K562 (cell line): ENCODE measurements around the gene SLC20A1. TPM values are rescaled to one million over a fixed set of nuclear protein-coding genes. Genes with fewer than 3 reads are reported as not detected.
A peak's percentile ranks its signal among the peaks of the same experiment; 100 is the strongest.

Experiments
- ATAC-seq: fragments of 200-7000 bp; cut with Tn5 transposase; 3 replicates; pipeline ENCODE4 v1.9.1; 2020; ENCODE audit warnings: moderate library complexity
- BruUV-seq: library from RNA; stranded (reverse); fragments of 400-500 nt; replicated peaks from 2 replicates; lab custom pipeline; 2021; lab: Mats Ljungman, UMichigan
- CTCF ChIA-PET: fragments of 300-600 bp; formaldehyde crosslinking; extraction: SDS; loops from one replicate; lab custom pipeline; 2021; ENCODE audit warnings: low intra/inter-chr PET ratio; lab: Yijun Ruan, JAX
- POLR2A ChIA-PET: fragments of 300-600, 350-650 bp; sonication (Branson Sonifier 250); formaldehyde crosslinking; extraction: SDS; loops from one replicate; lab custom pipeline; 2021; ENCODE audit warnings: antibody characterized with exemption, inconsistent platforms; lab: Yijun Ruan, JAX
- DNase-seq, 4 experiments: peaks; one replicate each; pipeline versions ENCODE4 v3.0.0 to v3.0.0-alpha.2; 2011 to 2018; ENCODE audit warnings: low spot score in 3 of 4, mixed read lengths in 3 of 4; ENCODE audit errors: extremely low read depth in 1 of 4
- FAIRE-seq: peaks from 2 replicates; lab custom pipeline; 2011; peaks lifted over from hg19 to GRCh38; lab: Jason Lieb, UNC
- H2AFZ ChIP-seq: 2 replicates; pipeline ENCODE4 v1.6.0; 2011; ENCODE audit warnings: low read depth, low read length, control low read depth, inconsistent platforms
- H3K27ac ChIP-seq: fragments of 200-600 bp; 3 replicates; pipeline ENCODE4 v1.8.0; 2011; ENCODE audit warnings: low read depth, mild to moderate bottlenecking, control low read depth, inconsistent platforms, low read length, moderate library complexity, mixed read lengths; ENCODE audit errors: extremely low read depth
- H3K27me3 ChIP-seq, 2 experiments: fragments of 300-600 bp in 1 of 2; 2 replicates in 1 of 2; 3 replicates in 1 of 2; pipeline versions ENCODE4 v1.6.0 to v1.8.0; 2011; ENCODE audit warnings: inconsistent platforms in 2 of 2, low read length in 2 of 2, mild to moderate bottlenecking in 1 of 2, mixed read lengths in 1 of 2, moderate library complexity in 1 of 2; ENCODE audit not compliant: control insufficient read depth in 2 of 2, insufficient read depth in 2 of 2
- H3K36me3 ChIP-seq: fragments of 300-600 bp; 3 replicates; pipeline ENCODE4 v1.8.0; 2011; ENCODE audit warnings: mild to moderate bottlenecking, low read length, inconsistent platforms; ENCODE audit not compliant: control insufficient read depth, insufficient read depth
- H3K4me1 ChIP-seq, 2 experiments: fragments of 200-600 bp in 1 of 2; replicated peaks in 1 of 2; 2 replicates in 1 of 2; 3 replicates in 1 of 2; pipeline versions ENCODE4 v1.5.1 to v1.8.0; 2011; ENCODE audit warnings: inconsistent platforms in 2 of 2, low read length in 2 of 2, mild to moderate bottlenecking in 1 of 2, mixed read lengths in 1 of 2, moderate library complexity in 1 of 2; ENCODE audit not compliant: control insufficient read depth in 2 of 2, insufficient read depth in 2 of 2
- H3K4me2 ChIP-seq: 2 replicates; pipeline ENCODE4 v1.6.1; 2011; ENCODE audit warnings: low read length, control low read depth, inconsistent platforms, mixed read lengths; ENCODE audit not compliant: insufficient read depth
- H3K4me3 ChIP-seq: fragments of 200-600 bp; sonication (generic), shearing (Covaris generic); 2 replicates; pipeline ENCODE4 v1.5.1; 2016; ENCODE audit warnings: control low read depth, inconsistent platforms
- H3K79me2 ChIP-seq: fragments of 200-600 bp; 3 replicates; pipeline ENCODE4 v1.8.0; 2011; ENCODE audit warnings: low read length, inconsistent platforms; ENCODE audit not compliant: control insufficient read depth, insufficient read depth
- H3K9ac ChIP-seq, 2 experiments: 2 replicates each; pipeline versions ENCODE4 v1.6.0 to v1.6.1; 2011; ENCODE audit warnings: low read depth in 2 of 2, low read length in 2 of 2, control low read depth in 1 of 2, inconsistent platforms in 1 of 2, mild to moderate bottlenecking in 1 of 2, mixed read lengths in 1 of 2; ENCODE audit not compliant: insufficient read depth in 1 of 2
- H3K9me1 ChIP-seq: one replicate; pipeline ENCODE4 v1.6.0; 2011; ENCODE audit warnings: inconsistent platforms, mild to moderate bottlenecking, low read length, moderate library complexity; ENCODE audit not compliant: control insufficient read depth, insufficient read depth
- H3K9me3 ChIP-seq: replicated peaks from 2 replicates; pipeline ENCODE4 v1.5.1; 2011; ENCODE audit warnings: low read depth, low read length, inconsistent platforms; ENCODE audit not compliant: control insufficient read depth, insufficient read depth
- H4K20me1 ChIP-seq: replicated peaks from 2 replicates; pipeline ENCODE4 v1.6.1; 2011; ENCODE audit warnings: low read length, inconsistent platforms, mixed read lengths; ENCODE audit not compliant: control insufficient read depth, insufficient read depth
- ARHGAP35 ChIP-seq: fragments of 450-650 bp; IDR thresholded peaks from 2 replicates; pipeline ENCODE4 v1.6.1; 2018; ENCODE audit not compliant: partially characterized antibody
- ERF ChIP-seq: fragments of 450-650 bp; formaldehyde crosslinking; IDR thresholded peaks from 2 replicates; pipeline ENCODE4 v1.4.0; 2020; ENCODE audit warnings: mild to moderate bottlenecking, mixed read lengths
- HMBOX1 ChIP-seq: sonication (generic); IDR thresholded peaks from 2 replicates; pipeline ENCODE4 v1.6.1; 2016
- MAFF ChIP-seq: IDR thresholded peaks from 2 replicates; pipeline ENCODE4 v1.6.1; 2012; ENCODE audit warnings: low read length, improper control_type of control experiment
- MED1 ChIP-seq: sonication (generic); formaldehyde crosslinking; IDR thresholded peaks from 2 replicates; pipeline ENCODE4 v1.8.1; 2023; ENCODE audit warnings: missing genetic modification reagents, borderline replicate concordance
- ZKSCAN8 ChIP-seq: fragments of 200-800 bp; sonication (Bioruptor generic); IDR thresholded peaks from 2 replicates; pipeline ENCODE4 v1.6.1; 2016; ENCODE audit warnings: missing genetic modification characterization, missing compliant biosample characterization
- ZNF282 ChIP-seq: sonication (generic); formaldehyde crosslinking; IDR thresholded peaks from 2 replicates; pipeline ENCODE4 v1.8.1; 2023; ENCODE audit warnings: missing genetic modification reagents
- ZNF740 ChIP-seq, 3 experiments: fragments of 200-800 bp in 1 of 3; sonication (Bioruptor generic) in 1 of 3; sonication (generic) in 1 of 3; formaldehyde crosslinking in 1 of 3; IDR thresholded peaks; 2 replicates each; pipeline versions ENCODE4 v1.6.1 to v1.8.0; 2016 to 2022; ENCODE audit warnings: mild to moderate bottlenecking in 2 of 3, missing compliant biosample characterization in 2 of 3, missing genetic modification characterization in 2 of 3, missing genetic modification reagents in 1 of 3
- WGBS: fragments of 100-300 bp; shearing (Covaris generic); methylation state at CpG from one replicate; pipeline ENCODE4 v1.1.6; 2016; ENCODE audit warnings: low coverage, mixed read lengths; ENCODE audit not compliant: insufficient coverage; ENCODE audit errors: missing lambda C conversion rate; 5-methylcytosine and 5-hydroxymethylcytosine counted together
- in situ Hi-C: fragments of 300-500 bp; cut with MboI; formaldehyde crosslinking; loops from 4 replicates; pipeline ENCODE4 v1.15.0; 2018; ENCODE audit warnings: inconsistent platforms, mixed read lengths
- intact Hi-C: fragments of 100-400 bp; cut with micrococcal nuclease; formaldehyde crosslinking; loops from 2 replicates; pipeline ENCODE4 v1.14.2; 2022
- polyA plus RNA-seq, 8 experiments: library from polyadenylated mRNA; depleted of rRNA in 4 of 8; stranded (reverse) in 5 of 8; unstranded in 3 of 8; fragments of >200 nt; fragmentation: Nextera tagmentation in 2 of 8; fragmentation: Illumina TruSeq in 1 of 8; extraction: Ambion mirVana in 2 of 8; extraction: Trizol in 1 of 8; gene quantifications; 2 replicates each; pipeline versions ENCODE4 v1.2.1 to v1.2.3, GENCODE V29; 2011 to 2014; ENCODE audit warnings: inconsistent platforms in 1 of 8, missing spikeins in 1 of 8
- total RNA-seq, 7 experiments: library from RNA; depleted of rRNA in 6 of 7; stranded (reverse); fragments of >200 nt in 6 of 7; fragmentation: Illumina TruSeq in 2 of 7; extraction: Trizol in 2 of 7; gene quantifications; 2 replicates each; pipeline versions ENCODE4 v1.2.1 to v1.2.3, GENCODE V29; 2011 to 2021; ENCODE audit warnings: low replicate concordance in 1 of 7
- TF ChIP-seq, protein P1 (sequence below): IDR thresholded peaks from 2 replicates; pipeline ENCODE4 v1.6.1; 2016; ENCODE audit warnings: missing genetic modification characterization, missing compliant biosample characterization
- TF ChIP-seq, protein P2 (sequence below): fragments of 450-650 bp; formaldehyde crosslinking; IDR thresholded peaks from 2 replicates; pipeline ENCODE4 v1.4.0; 2020; ENCODE audit warnings: mild to moderate bottlenecking, moderate library complexity
- TF ChIP-seq, protein P3 (sequence below): fragments of 250-450 bp; sonication (Bioruptor Pico); IDR thresholded peaks from 2 replicates; pipeline ENCODE4 v1.4.0; 2020; ENCODE audit warnings: mild to moderate bottlenecking

Gene SLC20A1
- total and polyA plus RNA-seq, 9 of the 15 experiments (the other 6 are each of a cell fraction or from before 2014, with no cell fraction given), result 53.8 to 150 (median 74.7) TPM

- no peak for TF ChIP-seq ZKSCAN8 (CRISPR knock-in tag)
- no peak for TF ChIP-seq MED1 (CRISPR knock-in tag)
Measured at GRCh38 chr2:112600634-112601033, 45.1 kb upstream of the SLC20A1 start (continued).

DNA sequence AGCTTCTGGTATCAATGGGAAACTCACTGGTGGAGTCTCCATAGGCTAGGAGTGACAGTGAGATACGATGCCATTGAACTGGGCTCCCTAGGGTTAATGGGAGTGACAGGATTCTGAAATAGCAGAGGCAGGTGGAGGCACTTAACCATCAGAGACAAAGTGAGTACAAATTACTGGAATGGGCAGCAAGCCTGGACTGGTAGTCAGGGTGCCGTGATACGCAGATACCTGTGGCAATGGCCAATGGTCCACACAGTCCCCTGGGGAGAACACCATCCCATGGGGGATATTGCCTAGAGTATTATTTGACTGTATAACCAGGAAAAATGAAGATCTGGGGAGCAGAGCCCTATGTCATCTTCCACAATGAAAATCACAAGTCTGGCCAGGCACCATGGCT, 44.0 kb upstream of the SLC20A1 start:
- H3K79me2 ChIP-seq, result no peaks in the 10 kb centered on the region
- H3K27me3 ChIP-seq, result no peaks in the 10 kb centered on the region
- H3K9me3 ChIP-seq, result no peaks in the 10 kb centered on the region
- H3K27ac ChIP-seq, result no peak overlapping the region
- H3K9ac ChIP-seq, result peak overlapping the region in 1 of 2 experiments; percentile 11; a peak in 1 of 4 replicates
- H3K36me3 ChIP-seq, result no peaks in the 10 kb centered on the region
- DNase-seq (no peak), FAIRE-seq (no peak), ATAC-seq (no peak)
- H4K20me1 ChIP-seq, result no peaks in the 10 kb centered on the region
- no peak overlapping the region for H2AFZ ChIP-seq
- H3K4me3 ChIP-seq, result no peak overlapping the region
- in situ Hi-C loops (loop anchor here (5.0 to 25.0 kb wide), 2 partner anchors 126 to 286 kb away; no protein-coding TSS in a partner anchor), intact Hi-C loops (loop anchor here (5.0 kb wide), 2 partner anchors 281 to 341 kb away; no protein-coding TSS in a partner anchor)
- CTCF ChIA-PET, result no interaction called here
- BruUV-seq, result no TSS peak
- no peaks in the 10 kb centered on the region for H3K9me1 ChIP-seq
- TF ChIP-seq HMBOX1 (no peak), ERF (CRISPR knock-in tag) (no peak), ARHGAP35 (no peak), ZNF740 (CRISPR knock-in tag; IDR thresholded peaks at IDR 0.05) (no peak), ZNF740 (tag; IDR thresholded peaks at IDR 0.05) (no peak), MAFF (no peak), ZNF282 (CRISPR knock-in tag) (no peak)
- TF ChIP-seq, protein P1, sequence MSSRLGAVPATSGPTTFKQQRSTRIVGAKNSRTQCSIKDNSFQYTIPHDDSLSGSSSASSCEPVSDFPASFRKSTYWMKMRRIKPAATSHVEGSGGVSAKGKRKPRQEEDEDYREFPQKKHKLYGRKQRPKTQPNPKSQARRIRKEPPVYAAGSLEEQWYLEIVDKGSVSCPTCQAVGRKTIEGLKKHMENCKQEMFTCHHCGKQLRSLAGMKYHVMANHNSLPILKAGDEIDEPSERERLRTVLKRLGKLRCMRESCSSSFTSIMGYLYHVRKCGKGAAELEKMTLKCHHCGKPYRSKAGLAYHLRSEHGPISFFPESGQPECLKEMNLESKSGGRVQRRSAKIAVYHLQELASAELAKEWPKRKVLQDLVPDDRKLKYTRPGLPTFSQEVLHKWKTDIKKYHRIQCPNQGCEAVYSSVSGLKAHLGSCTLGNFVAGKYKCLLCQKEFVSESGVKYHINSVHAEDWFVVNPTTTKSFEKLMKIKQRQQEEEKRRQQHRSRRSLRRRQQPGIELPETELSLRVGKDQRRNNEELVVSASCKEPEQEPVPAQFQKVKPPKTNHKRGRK, result no peak
- TF ChIP-seq, protein P2, sequence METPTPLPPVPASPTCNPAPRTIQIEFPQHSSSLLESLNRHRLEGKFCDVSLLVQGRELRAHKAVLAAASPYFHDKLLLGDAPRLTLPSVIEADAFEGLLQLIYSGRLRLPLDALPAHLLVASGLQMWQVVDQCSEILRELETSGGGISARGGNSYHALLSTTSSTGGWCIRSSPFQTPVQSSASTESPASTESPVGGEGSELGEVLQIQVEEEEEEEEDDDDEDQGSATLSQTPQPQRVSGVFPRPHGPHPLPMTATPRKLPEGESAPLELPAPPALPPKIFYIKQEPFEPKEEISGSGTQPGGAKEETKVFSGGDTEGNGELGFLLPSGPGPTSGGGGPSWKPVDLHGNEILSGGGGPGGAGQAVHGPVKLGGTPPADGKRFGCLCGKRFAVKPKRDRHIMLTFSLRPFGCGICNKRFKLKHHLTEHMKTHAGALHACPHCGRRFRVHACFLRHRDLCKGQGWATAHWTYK (CRISPR knock-in tag), result no peak
- TF ChIP-seq, protein P3, sequence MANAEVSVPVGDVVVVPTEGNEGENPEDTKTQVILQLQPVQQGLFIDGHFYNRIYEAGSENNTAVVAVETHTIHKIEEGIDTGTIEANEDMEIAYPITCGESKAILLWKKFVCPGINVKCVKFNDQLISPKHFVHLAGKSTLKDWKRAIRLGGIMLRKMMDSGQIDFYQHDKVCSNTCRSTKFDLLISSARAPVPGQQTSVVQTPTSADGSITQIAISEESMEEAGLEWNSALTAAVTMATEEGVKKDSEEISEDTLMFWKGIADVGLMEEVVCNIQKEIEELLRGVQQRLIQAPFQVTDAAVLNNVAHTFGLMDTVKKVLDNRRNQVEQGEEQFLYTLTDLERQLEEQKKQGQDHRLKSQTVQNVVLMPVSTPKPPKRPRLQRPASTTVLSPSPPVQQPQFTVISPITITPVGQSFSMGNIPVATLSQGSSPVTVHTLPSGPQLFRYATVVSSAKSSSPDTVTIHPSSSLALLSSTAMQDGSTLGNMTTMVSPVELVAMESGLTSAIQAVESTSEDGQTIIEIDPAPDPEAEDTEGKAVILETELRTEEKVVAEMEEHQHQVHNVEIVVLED, result no peak
- 83% methylated on average over 3 of the region's 3 CpGs for WGBS
- no peak overlapping the region for H3K4me2 ChIP-seq
- POLR2A ChIA-PET, result no interaction called here
- peaks cover 0 to 3% of the 10 kb centered on the region in 2 experiments; a peak in 2 of 5 replicates for H3K4me1 ChIP-seq
